Duodenal mucosa (tissue), 2 donors: ENCODE measurements around the gene INTS12.

Experiments
- H3K27ac ChIP-seq: one replicate; pipeline ENCODE4 v1.7.0; 2013; ENCODE audit warnings: low read depth, low read length
- H3K27me3 ChIP-seq, 2 donors: one replicate each; pipeline ENCODE4 v1.7.0; 2013; ENCODE audit warnings: low read length in 2 of 2, control low read depth in 1 of 2; ENCODE audit not compliant: insufficient read depth in 2 of 2, control insufficient read depth in 1 of 2
- H3K36me3 ChIP-seq, 2 donors: one replicate each; pipeline ENCODE4 v1.7.0; 2013; ENCODE audit warnings: low read length in 2 of 2, control low read depth in 1 of 2; ENCODE audit not compliant: insufficient read depth in 2 of 2, control insufficient read depth in 1 of 2
- H3K4me1 ChIP-seq, 2 donors: one replicate each; pipeline ENCODE4 v1.7.0; 2013; ENCODE audit warnings: low read length in 2 of 2, control low read depth in 1 of 2; ENCODE audit not compliant: insufficient read depth in 2 of 2, control insufficient read depth in 1 of 2
- H3K4me3 ChIP-seq, 2 donors: one replicate each; pipeline ENCODE4 v1.7.0; 2013; ENCODE audit warnings: low read length in 2 of 2, low read depth in 1 of 2
- H3K9ac ChIP-seq, 2 donors: one replicate each; pipeline ENCODE4 v1.7.0; 2013; ENCODE audit warnings: low read length in 2 of 2, low read depth in 1 of 2
- H3K9me3 ChIP-seq, 2 donors: one replicate each; pipeline ENCODE4 v1.7.0; 2013; ENCODE audit warnings: low read length in 2 of 2, control low read depth in 1 of 2; ENCODE audit not compliant: control insufficient read depth in 1 of 2

INTS12 gene

DNA sequence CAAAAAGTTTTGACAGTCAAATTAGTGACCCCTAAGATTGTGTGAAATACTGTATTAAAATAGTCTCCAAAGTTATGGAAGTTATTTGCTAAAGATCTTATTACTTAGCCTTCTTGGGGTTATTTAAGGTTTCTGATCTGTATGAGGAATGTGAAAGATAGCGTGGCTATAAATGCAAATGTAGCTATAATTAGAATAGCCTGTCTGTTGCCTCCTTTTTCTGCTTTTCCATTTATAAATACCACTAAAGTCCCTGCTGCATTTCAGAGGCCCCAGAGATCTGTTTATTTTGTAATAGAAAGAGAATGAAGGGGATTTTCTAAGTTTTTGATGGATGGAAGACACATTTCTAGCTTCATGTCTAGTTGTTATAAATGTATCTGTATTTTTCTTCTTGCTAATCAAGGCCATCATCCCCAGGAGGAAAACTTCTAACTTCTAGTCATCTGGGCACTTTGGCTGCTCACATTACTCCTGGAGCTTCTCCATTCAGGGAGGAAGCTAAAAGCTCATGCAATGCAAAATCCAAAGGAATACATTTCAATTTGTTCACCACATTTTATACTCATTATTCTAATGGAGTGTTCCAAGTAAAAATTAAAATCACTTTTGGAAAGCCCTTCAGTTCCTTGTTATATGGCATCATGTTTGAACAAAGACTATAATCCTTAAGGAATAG is 73.9 kb downstream of the INTS12 start:
- Histone ChIP-seq H3K9ac (no peak overlapping the region), H3K27me3 (no peaks in the 10 kb centered on the region), H3K4me3 (no peak overlapping the region), H3K27ac (no peak overlapping the region), H3K4me1 (peaks cover 19 to 32% of the 10 kb centered on the region in 2 donors), H3K9me3 (no peaks in the 10 kb centered on the region), H3K36me3 (no peaks in the 10 kb centered on the region)

DNA sequence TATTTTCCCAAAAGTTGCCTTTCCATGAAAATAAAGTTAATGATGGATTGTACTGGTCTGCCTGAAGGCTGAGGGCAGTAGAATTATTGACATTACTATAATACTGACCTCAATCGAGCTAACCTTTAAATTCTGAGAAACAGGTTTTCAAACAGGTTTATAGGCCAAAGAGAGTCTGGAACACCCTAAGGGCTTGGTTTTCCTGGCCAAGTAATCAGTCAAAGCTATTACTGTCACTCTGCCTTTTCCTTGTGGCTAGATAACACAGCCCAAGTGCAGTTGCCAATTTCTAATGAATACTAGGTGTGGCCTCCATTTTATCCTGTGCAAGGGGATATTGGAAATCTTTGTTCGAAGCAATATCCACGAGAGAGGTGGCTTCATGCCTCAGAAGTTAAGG is 75.2 kb downstream of the INTS12 start:
- Histone ChIP-seq H3K4me1 (peaks cover 19 to 32% of the 10 kb centered on the region in 2 donors), H3K4me3 (no peak overlapping the region), H3K9me3 (no peaks in the 10 kb centered on the region), H3K9ac (no peak overlapping the region), H3K27me3 (no peaks in the 10 kb centered on the region), H3K27ac (no peak overlapping the region), H3K36me3 (no peaks in the 10 kb centered on the region)
